LNCaP clone FGC (cell line): ENCODE data around the gene IHH.

ENCODE experiments used
- DNase-seq: peaks from one replicate; pipeline ENCODE4 v3.0.0-alpha.2; 2011; ENCODE audit warnings: low read depth
- H3K4me3 ChIP-seq: 2 replicates; pipeline ENCODE4 v1.5.1; 2011; ENCODE audit warnings: mild to moderate bottlenecking, low read depth, low read length, control low read depth
- CTCF ChIP-seq: IDR thresholded peaks from 2 replicates; pipeline ENCODE4 v1.5.1; 2012; ENCODE audit warnings: mild to moderate bottlenecking; ENCODE audit not compliant: control insufficient read depth, insufficient read depth; ENCODE audit errors: extremely low read depth

Gene IHH

GRCh38 chr2:219031005-219031738 lies 29.5 kb downstream of the IHH start:
- TF ChIP-seq CTCF: no peak
- H3K4me3 ChIP-seq: no peak overlapping the region
- DNase-seq: no peak

- no peak for DNase-seq
These were observed 30.4 kb downstream of the IHH start for GRCh38 chr2:219030177-219030940.

GRCh38 chr2:219029829-219030165 lies 30.9 kb downstream of the IHH start:
- H3K4me3 ChIP-seq: no peak overlapping the region
- DNase-seq: peak; percentile 26
- TF ChIP-seq CTCF: peak; percentile 96

More at GRCh38 chr2:219030177-219030940, 30.4 kb downstream of the IHH start:
- no peak overlapping the region for H3K4me3 ChIP-seq
- TF ChIP-seq CTCF: no peak

- no peak overlapping the region for H3K4me3 ChIP-seq
- DNase-seq: no peak
- TF ChIP-seq CTCF: no peak
These were observed 31.5 kb downstream of the IHH start for GRCh38 chr2:219028996-219029828.

GRCh38 chr2:219028141-219028540 lies 32.6 kb downstream of the IHH start:
- no peak overlapping the region for H3K4me3 ChIP-seq
- no peak for DNase-seq
- no peak for TF ChIP-seq CTCF

- TF ChIP-seq CTCF: no peak
- DNase-seq: no peak
- no peak overlapping the region for H3K4me3 ChIP-seq
These were observed 33.1 kb downstream of the IHH start for GRCh38 chr2:219027511-219028055.
